ENCODE measurements around the gene XKR8. TPM values are rescaled to one million over a fixed set of nuclear protein-coding genes. Genes with fewer than 3 reads are reported as not detected.

Gene XKR8
- total and polyA plus RNA-seq, 9 of the 15 experiments (the other 6 are each of a cell fraction or from before 2014, with no cell fraction given) = 0.45 to 2.8 (median 1.7) TPM

GRCh38 chr1:27915082-27915575, 44.6 kb upstream of the XKR8 start (continued):
- TF ChIP-seq, protein P1, sequence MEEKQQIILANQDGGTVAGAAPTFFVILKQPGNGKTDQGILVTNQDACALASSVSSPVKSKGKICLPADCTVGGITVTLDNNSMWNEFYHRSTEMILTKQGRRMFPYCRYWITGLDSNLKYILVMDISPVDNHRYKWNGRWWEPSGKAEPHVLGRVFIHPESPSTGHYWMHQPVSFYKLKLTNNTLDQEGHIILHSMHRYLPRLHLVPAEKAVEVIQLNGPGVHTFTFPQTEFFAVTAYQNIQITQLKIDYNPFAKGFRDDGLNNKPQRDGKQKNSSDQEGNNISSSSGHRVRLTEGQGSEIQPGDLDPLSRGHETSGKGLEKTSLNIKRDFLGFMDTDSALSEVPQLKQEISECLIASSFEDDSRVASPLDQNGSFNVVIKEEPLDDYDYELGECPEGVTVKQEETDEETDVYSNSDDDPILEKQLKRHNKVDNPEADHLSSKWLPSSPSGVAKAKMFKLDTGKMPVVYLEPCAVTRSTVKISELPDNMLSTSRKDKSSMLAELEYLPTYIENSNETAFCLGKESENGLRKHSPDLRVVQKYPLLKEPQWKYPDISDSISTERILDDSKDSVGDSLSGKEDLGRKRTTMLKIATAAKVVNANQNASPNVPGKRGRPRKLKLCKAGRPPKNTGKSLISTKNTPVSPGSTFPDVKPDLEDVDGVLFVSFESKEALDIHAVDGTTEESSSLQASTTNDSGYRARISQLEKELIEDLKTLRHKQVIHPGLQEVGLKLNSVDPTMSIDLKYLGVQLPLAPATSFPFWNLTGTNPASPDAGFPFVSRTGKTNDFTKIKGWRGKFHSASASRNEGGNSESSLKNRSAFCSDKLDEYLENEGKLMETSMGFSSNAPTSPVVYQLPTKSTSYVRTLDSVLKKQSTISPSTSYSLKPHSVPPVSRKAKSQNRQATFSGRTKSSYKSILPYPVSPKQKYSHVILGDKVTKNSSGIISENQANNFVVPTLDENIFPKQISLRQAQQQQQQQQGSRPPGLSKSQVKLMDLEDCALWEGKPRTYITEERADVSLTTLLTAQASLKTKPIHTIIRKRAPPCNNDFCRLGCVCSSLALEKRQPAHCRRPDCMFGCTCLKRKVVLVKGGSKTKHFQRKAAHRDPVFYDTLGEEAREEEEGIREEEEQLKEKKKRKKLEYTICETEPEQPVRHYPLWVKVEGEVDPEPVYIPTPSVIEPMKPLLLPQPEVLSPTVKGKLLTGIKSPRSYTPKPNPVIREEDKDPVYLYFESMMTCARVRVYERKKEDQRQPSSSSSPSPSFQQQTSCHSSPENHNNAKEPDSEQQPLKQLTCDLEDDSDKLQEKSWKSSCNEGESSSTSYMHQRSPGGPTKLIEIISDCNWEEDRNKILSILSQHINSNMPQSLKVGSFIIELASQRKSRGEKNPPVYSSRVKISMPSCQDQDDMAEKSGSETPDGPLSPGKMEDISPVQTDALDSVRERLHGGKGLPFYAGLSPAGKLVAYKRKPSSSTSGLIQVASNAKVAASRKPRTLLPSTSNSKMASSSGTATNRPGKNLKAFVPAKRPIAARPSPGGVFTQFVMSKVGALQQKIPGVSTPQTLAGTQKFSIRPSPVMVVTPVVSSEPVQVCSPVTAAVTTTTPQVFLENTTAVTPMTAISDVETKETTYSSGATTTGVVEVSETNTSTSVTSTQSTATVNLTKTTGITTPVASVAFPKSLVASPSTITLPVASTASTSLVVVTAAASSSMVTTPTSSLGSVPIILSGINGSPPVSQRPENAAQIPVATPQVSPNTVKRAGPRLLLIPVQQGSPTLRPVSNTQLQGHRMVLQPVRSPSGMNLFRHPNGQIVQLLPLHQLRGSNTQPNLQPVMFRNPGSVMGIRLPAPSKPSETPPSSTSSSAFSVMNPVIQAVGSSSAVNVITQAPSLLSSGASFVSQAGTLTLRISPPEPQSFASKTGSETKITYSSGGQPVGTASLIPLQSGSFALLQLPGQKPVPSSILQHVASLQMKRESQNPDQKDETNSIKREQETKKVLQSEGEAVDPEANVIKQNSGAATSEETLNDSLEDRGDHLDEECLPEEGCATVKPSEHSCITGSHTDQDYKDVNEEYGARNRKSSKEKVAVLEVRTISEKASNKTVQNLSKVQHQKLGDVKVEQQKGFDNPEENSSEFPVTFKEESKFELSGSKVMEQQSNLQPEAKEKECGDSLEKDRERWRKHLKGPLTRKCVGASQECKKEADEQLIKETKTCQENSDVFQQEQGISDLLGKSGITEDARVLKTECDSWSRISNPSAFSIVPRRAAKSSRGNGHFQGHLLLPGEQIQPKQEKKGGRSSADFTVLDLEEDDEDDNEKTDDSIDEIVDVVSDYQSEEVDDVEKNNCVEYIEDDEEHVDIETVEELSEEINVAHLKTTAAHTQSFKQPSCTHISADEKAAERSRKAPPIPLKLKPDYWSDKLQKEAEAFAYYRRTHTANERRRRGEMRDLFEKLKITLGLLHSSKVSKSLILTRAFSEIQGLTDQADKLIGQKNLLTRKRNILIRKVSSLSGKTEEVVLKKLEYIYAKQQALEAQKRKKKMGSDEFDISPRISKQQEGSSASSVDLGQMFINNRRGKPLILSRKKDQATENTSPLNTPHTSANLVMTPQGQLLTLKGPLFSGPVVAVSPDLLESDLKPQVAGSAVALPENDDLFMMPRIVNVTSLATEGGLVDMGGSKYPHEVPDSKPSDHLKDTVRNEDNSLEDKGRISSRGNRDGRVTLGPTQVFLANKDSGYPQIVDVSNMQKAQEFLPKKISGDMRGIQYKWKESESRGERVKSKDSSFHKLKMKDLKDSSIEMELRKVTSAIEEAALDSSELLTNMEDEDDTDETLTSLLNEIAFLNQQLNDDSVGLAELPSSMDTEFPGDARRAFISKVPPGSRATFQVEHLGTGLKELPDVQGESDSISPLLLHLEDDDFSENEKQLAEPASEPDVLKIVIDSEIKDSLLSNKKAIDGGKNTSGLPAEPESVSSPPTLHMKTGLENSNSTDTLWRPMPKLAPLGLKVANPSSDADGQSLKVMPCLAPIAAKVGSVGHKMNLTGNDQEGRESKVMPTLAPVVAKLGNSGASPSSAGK (IDR thresholded peaks at IDR 0.05) = no peak; the same call in 1 of the 2 replicates
- TF ChIP-seq CBFA2T2 (conservative IDR thresholded peaks at IDR 0.05) = 0 out of 2 replicates have a peak, but pooled peaks have one; percentile 11
